SH-SY5Y (cell line): ENCODE data around the gene MEX3C.

Source experiments
- GATA2 ChIP-seq: IDR thresholded peaks from 2 replicates; pipeline ENCODE4 v1.6.1; 2011; ENCODE audit warnings: mild to moderate bottlenecking, low read depth, low read length
- GATA3 ChIP-seq: IDR thresholded peaks from 2 replicates; pipeline ENCODE4 v1.6.1; 2011; ENCODE audit warnings: low read depth, mild to moderate bottlenecking, low read length, moderate library complexity

GRCh38 chr18:51135364-51135763, 62.1 kb downstream of the MEX3C start:
- TF ChIP-seq GATA2 (no peak), GATA3 (no peak)
